B cell (primary cell): ENCODE data around the gene TTLL5. TPM values are rescaled to one million over a fixed set of nuclear protein-coding genes. Genes with fewer than 3 reads are reported as not detected.

Experiments used
- ATAC-seq: fragments of 200-7000 bp; cut with Tn5 transposase; one replicate; pipeline ENCODE4 v1.10.0; 2021; ENCODE audit warnings: low read depth, mild to moderate bottlenecking, moderate number of reproducible peaks, moderate library complexity
- CTCF ChIA-PET: fragments of 350-600 bp; sonication (Branson Sonifier 250); formaldehyde crosslinking; loops from one replicate; lab custom pipeline; 2021; ENCODE audit warnings: antibody characterized with exemption, inconsistent platforms; lab: Charles Lee
- POLR2A ChIA-PET: fragments of 350-600 bp; sonication (Branson Sonifier 250); formaldehyde crosslinking; loops from one replicate; lab custom pipeline; 2021; ENCODE audit warnings: antibody characterized with exemption; lab: Charles Lee
- DNase-seq: peaks from one replicate; pipeline ENCODE4 v3.0.0; 2013
- H2AFZ ChIP-seq: 2 replicates; pipeline ENCODE4 v1.6.1; 2012; ENCODE audit warnings: mild to moderate bottlenecking, low read depth, low read length; ENCODE audit not compliant: insufficient read depth, poor library complexity, severe bottlenecking
- H3K27ac ChIP-seq, 2 donors: 1 replicate in 1 of 2; 2 replicates in 1 of 2; pipeline ENCODE4 v1.5.1; 2012 to 2013; ENCODE audit warnings: low read length in 2 of 2, mild to moderate bottlenecking in 2 of 2, moderate library complexity in 1 of 2
- H3K27me3 ChIP-seq, 4 experiments: fragments of 200-600 bp in 1 of 4; sonication (generic) in 1 of 4; replicated peaks in 1 of 4; 1 replicate in 2 of 4; 2 replicates in 2 of 4; pipeline versions ENCODE4 v1.6.1 to v1.7.0; 2013 to 2016; ENCODE audit warnings: low read length in 3 of 4, mild to moderate bottlenecking in 2 of 4, mixed read lengths in 1 of 4, moderate library complexity in 1 of 4; ENCODE audit not compliant: insufficient read depth in 4 of 4, control insufficient read depth in 3 of 4; ENCODE audit errors: control extremely low read depth in 1 of 4
- H3K36me3 ChIP-seq, 2 experiments: replicated peaks in 1 of 2; 1 replicate in 1 of 2; 2 replicates in 1 of 2; pipeline versions ENCODE4 v1.6.1 to v1.7.1; 2013; ENCODE audit warnings: low read length in 1 of 2; ENCODE audit not compliant: insufficient read depth in 2 of 2, control insufficient read depth in 1 of 2; ENCODE audit errors: control extremely low read depth in 1 of 2, extremely low read depth in 1 of 2
- H3K4me1 ChIP-seq, 2 donors: fragments of 200-600 bp in 1 of 2; sonication (generic) in 1 of 2; 1 replicate in 1 of 2; 2 replicates in 1 of 2; pipeline versions ENCODE4 v1.5.1 to v1.6.1; 2013 to 2017; ENCODE audit warnings: low read length in 2 of 2; ENCODE audit not compliant: control insufficient read depth in 2 of 2, insufficient read depth in 2 of 2
- H3K4me2 ChIP-seq: replicated peaks from 2 replicates; pipeline ENCODE3; 2012; ENCODE audit warnings: mild to moderate bottlenecking, low read depth, low read length; ENCODE audit not compliant: poor library complexity, severe bottlenecking
- H3K4me3 ChIP-seq, 5 experiments: fragments of 200-600 bp in 1 of 5; sonication (generic) in 1 of 5; 1 replicate in 3 of 5; 2 replicates in 2 of 5; pipeline versions ENCODE4 v1.5.1 to v1.7.0; 2011 to 2016; ENCODE audit warnings: low read length in 4 of 5, mild to moderate bottlenecking in 4 of 5, low read depth in 2 of 5, control low read depth in 1 of 5, moderate library complexity in 1 of 5; ENCODE audit not compliant: insufficient read depth in 1 of 5; ENCODE audit errors: control extremely low read depth in 1 of 5, extremely low read depth in 1 of 5
- H3K79me2 ChIP-seq: fragments of 200-600 bp; sonication (generic); one replicate; pipeline ENCODE4 v1.6.0; 2016; ENCODE audit warnings: low read length; ENCODE audit not compliant: control insufficient read depth, insufficient read depth
- H3K9ac ChIP-seq: fragments of 200-600 bp; sonication (generic); 2 replicates; pipeline ENCODE4 v1.6.1; 2017; ENCODE audit warnings: mild to moderate bottlenecking, low read length, moderate library complexity
- H3K9me3 ChIP-seq, 3 donors: one replicate each; pipeline versions ENCODE4 v1.6.1 to v1.7.1; 2013; ENCODE audit warnings: low read length in 2 of 3; ENCODE audit not compliant: control insufficient read depth in 2 of 3, insufficient read depth in 1 of 3; ENCODE audit errors: control extremely low read depth in 1 of 3
- H4K20me1 ChIP-seq: 2 replicates; pipeline ENCODE4 v1.6.0; 2012; ENCODE audit warnings: mild to moderate bottlenecking, low read length; ENCODE audit not compliant: insufficient read depth, control insufficient read depth, poor library complexity, severe bottlenecking
- H3K27ac Mint-ChIP-seq: one replicate; pipeline ENCODE4 v1.8.0; 2021; ENCODE audit warnings: mixed read lengths
- H3K27me3 Mint-ChIP-seq: one replicate; pipeline ENCODE4 v1.8.0; 2021; ENCODE audit warnings: mixed read lengths
- H3K4me1 Mint-ChIP-seq: one replicate; pipeline ENCODE4 v1.8.0; 2021; ENCODE audit warnings: mixed read lengths
- H3K4me3 Mint-ChIP-seq: one replicate; pipeline ENCODE4 v1.8.0; 2021; ENCODE audit warnings: mixed read lengths
- H3K9me3 Mint-ChIP-seq: one replicate; pipeline ENCODE4 v1.8.0; 2022; ENCODE audit warnings: mixed read lengths; ENCODE audit not compliant: insufficient read depth
- CTCF ChIP-seq: fragments of 200-600 bp; IDR thresholded peaks from one replicate; pipeline ENCODE4 v1.8.0; 2022; ENCODE audit warnings: antibody characterized with exemption, mild to moderate bottlenecking
- EZH2 ChIP-seq: IDR thresholded peaks from 2 replicates; pipeline ENCODE4 v1.6.1; 2012; ENCODE audit warnings: borderline replicate concordance, low read depth, mild to moderate bottlenecking, moderate library complexity, low read length; ENCODE audit not compliant: insufficient read depth, poor library complexity, severe bottlenecking
- WGBS: methylation state at CpG from one replicate; pipeline ENCODE4 v1.1.5; 2013; ENCODE audit warnings: missing lambda C conversion rate; ENCODE audit not compliant: insufficient coverage; 5-methylcytosine and 5-hydroxymethylcytosine counted together
- intact Hi-C: fragments of 100-400 bp; cut with micrococcal nuclease; formaldehyde crosslinking; loops from one replicate; pipeline ENCODE4 v1.10.0; 2022
- polyA plus RNA-seq: library from polyadenylated mRNA; depleted of rRNA; stranded (reverse); fragments of >200 nt; gene quantifications from 2 replicates; pipeline ENCODE4 v1.2.3, GENCODE V29; 2012
- total RNA-seq, 2 donors: library from RNA; stranded (reverse); fragments of 120-200 nt in 1 of 2; gene quantifications; 1 replicate in 1 of 2; 2 replicates in 1 of 2; pipeline versions ENCODE4 v1.2.3 to v1.2.4, GENCODE V29; 2013 to 2022

Gene TTLL5
- total and polyA plus RNA-seq, 2 donors (not counting 1 experiment from before 2014, with no cell fraction given), result 10.9 to 50.9 TPM

DNA sequence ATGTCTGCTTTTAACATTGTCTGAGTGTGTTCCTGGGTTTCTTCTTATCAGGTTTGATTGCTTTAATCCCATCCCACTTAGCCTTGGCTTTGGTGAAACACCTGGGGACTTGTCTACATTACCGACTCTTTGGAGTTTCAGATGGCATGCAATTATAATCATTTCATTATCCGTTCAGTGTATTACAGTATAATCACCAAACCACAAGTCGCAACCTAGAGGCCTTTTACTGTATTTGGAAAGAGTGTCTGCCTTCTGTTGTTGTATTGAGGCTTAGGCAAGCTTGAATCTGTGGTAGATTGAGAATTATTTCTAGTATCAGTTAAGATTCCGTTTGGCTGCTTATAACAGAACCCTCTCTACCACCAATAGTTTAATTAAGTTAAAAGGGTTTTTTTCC is 216.8 kb downstream of the TTLL5 start:
- Histone ChIP-seq H3K27me3 (no peaks in the 10 kb centered on the region), H3K4me1 (no peaks in the 10 kb centered on the region), H4K20me1 (no peaks in the 10 kb centered on the region), H3K36me3 (no peaks in the 10 kb centered on the region), H3K4me2 (no peak overlapping the region), H2AFZ (no peak overlapping the region), H3K79me2 (no peaks in the 10 kb centered on the region), H3K9me3 (no peaks in the 10 kb centered on the region), H3K9ac (no peak overlapping the region), H3K4me3 (no peak overlapping the region), H3K27ac (no peak overlapping the region)
- CTCF ChIA-PET, result no interaction called here
- intact Hi-C loops, result no loop called here
- no peaks in the 10 kb centered on the region for H3K9me3 Mint-ChIP-seq
- WGBS, result no CpG with 5 or more reads among the region's 4 CpGs
- no peaks in the 10 kb centered on the region for H3K27me3 Mint-ChIP-seq
- no peak for ATAC-seq
- DNase-seq, result no peak
- no peak overlapping the region for H3K27ac Mint-ChIP-seq
- POLR2A ChIA-PET, result no interaction called here
- TF ChIP-seq CTCF (no peak), EZH2 (no peak)
- H3K4me1 Mint-ChIP-seq, result no peaks in the 10 kb centered on the region
- no peak overlapping the region for H3K4me3 Mint-ChIP-seq

GRCh38 chr14:75879031-75879430 is 218.0 kb downstream of the TTLL5 start:
- H3K27ac ChIP-seq, result no peak overlapping the region
- H2AFZ ChIP-seq, result no peak overlapping the region
- H3K9ac ChIP-seq, result no peak overlapping the region
- no peak for ATAC-seq
- POLR2A ChIA-PET, result no interaction called here
- no peaks in the 10 kb centered on the region for H4K20me1 ChIP-seq
- H3K4me3 ChIP-seq, result no peak overlapping the region
- intact Hi-C loops, result no loop called here
- H3K36me3 ChIP-seq, result no peaks in the 10 kb centered on the region
- H3K9me3 Mint-ChIP-seq, result no peaks in the 10 kb centered on the region
- no peak overlapping the region for H3K4me3 Mint-ChIP-seq
- TF ChIP-seq EZH2, result no peak
- no peak for TF ChIP-seq CTCF
- no peaks in the 10 kb centered on the region for H3K9me3 ChIP-seq
- H3K4me1 ChIP-seq, result no peaks in the 10 kb centered on the region
- no peak for DNase-seq
- H3K27me3 ChIP-seq, result no peaks in the 10 kb centered on the region
- H3K27ac Mint-ChIP-seq, result no peak overlapping the region
- no peak overlapping the region for H3K4me2 ChIP-seq
- H3K4me1 Mint-ChIP-seq, result no peaks in the 10 kb centered on the region
- 80% methylated on average over 1 of the region's 3 CpGs for WGBS
- no peaks in the 10 kb centered on the region for H3K27me3 Mint-ChIP-seq
- CTCF ChIA-PET, result no interaction called here
- H3K79me2 ChIP-seq, result no peaks in the 10 kb centered on the region
